Measurements from ENCODE around the gene MTRF1. TPM values are rescaled to one million over a fixed set of nuclear protein-coding genes. Genes with fewer than 3 reads are reported as not detected.
"Not testable (repeated sequence)": the region's sequence is repeated elsewhere in the genome, so short reads cannot be mapped to it uniquely, and the experiment has no call there.

The MTRF1 gene
- total and polyA plus RNA-seq, 11 donors: 8.3 to 12.0 (median 10.1) TPM

GRCh38 chr13:41284512-41285288 is 21.3 kb upstream of the MTRF1 start:
- WGBS, 4 donors: 89 to 94% (median 92%) methylated on average over 13 of the region's 13 CpGs
- TF ChIP-seq, protein P1, sequence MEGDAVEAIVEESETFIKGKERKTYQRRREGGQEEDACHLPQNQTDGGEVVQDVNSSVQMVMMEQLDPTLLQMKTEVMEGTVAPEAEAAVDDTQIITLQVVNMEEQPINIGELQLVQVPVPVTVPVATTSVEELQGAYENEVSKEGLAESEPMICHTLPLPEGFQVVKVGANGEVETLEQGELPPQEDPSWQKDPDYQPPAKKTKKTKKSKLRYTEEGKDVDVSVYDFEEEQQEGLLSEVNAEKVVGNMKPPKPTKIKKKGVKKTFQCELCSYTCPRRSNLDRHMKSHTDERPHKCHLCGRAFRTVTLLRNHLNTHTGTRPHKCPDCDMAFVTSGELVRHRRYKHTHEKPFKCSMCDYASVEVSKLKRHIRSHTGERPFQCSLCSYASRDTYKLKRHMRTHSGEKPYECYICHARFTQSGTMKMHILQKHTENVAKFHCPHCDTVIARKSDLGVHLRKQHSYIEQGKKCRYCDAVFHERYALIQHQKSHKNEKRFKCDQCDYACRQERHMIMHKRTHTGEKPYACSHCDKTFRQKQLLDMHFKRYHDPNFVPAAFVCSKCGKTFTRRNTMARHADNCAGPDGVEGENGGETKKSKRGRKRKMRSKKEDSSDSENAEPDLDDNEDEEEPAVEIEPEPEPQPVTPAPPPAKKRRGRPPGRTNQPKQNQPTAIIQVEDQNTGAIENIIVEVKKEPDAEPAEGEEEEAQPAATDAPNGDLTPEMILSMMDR (IDR thresholded peaks at IDR 0.05): no peak
- no peak for TF ChIP-seq POLR2A (IDR thresholded peaks at IDR 0.05)
- Histone ChIP-seq H3K27me3 (no peaks in the 10 kb centered on the region), H3K9me3 (no peaks in the 10 kb centered on the region), H3K36me3 (no peaks in the 10 kb centered on the region), H3K4me3 (no peak overlapping the region), H3K27ac (no peak overlapping the region), H3K4me1 (no peaks in the 10 kb centered on the region)
- ATAC-seq (no peak), DNase-seq (no peak)
- intact Hi-C loops (cut with DNase I): no loop called here

- Histone ChIP-seq H3K27ac (no peak overlapping the region), H3K4me1 (no peaks in the 10 kb centered on the region), H3K9me3 (no peaks in the 10 kb centered on the region), H3K4me3 (no peak overlapping the region), H3K27me3 (no peaks in the 10 kb centered on the region), H3K36me3 (no peaks in the 10 kb centered on the region)
- DNase-seq (no peak), ATAC-seq (no peak)
- intact Hi-C loops (cut with DNase I): no loop called here
- TF ChIP-seq POLR2A (IDR thresholded peaks at IDR 0.05): no peak
- TF ChIP-seq, protein P1 (IDR thresholded peaks at IDR 0.05): no peak
- 81 to 90% (median 86%) methylated on average over 5 of the region's 5 CpGs for WGBS, 4 donors
Measured at GRCh38 chr13:41282129-41282571, 18.8 kb upstream of the MTRF1 start.

- ATAC-seq; H3K36me3 ChIP-seq; DNase-seq; H3K27ac ChIP-seq; H3K4me1 ChIP-seq; H3K9me3 ChIP-seq; H3K4me3 ChIP-seq; intact Hi-C loops (cut with DNase I); H3K27me3 ChIP-seq: not testable (repeated sequence)
- 52 to 58% (median 57%) methylated on average over 2 of the region's 2 CpGs for WGBS, 4 donors
Measured at GRCh38 chr13:41279156-41279555, 15.8 kb upstream of the MTRF1 start.

GRCh38 chr13:41276824-41277223 is 13.4 kb upstream of the MTRF1 start:
- no peaks in the 10 kb centered on the region for H3K4me1 ChIP-seq
- H3K36me3 ChIP-seq: no peaks in the 10 kb centered on the region
- intact Hi-C loops (cut with DNase I): no loop called here
- no peaks in the 10 kb centered on the region for H3K27me3 ChIP-seq
- no peak for ATAC-seq
- DNase-seq: no peak
- no peak overlapping the region for H3K27ac ChIP-seq
- no peaks in the 10 kb centered on the region for H3K9me3 ChIP-seq
- TF ChIP-seq POLR2A (IDR thresholded peaks at IDR 0.05): no peak
- TF ChIP-seq, protein P1 (IDR thresholded peaks at IDR 0.05): no peak
- no peak overlapping the region for H3K4me3 ChIP-seq

DNA sequence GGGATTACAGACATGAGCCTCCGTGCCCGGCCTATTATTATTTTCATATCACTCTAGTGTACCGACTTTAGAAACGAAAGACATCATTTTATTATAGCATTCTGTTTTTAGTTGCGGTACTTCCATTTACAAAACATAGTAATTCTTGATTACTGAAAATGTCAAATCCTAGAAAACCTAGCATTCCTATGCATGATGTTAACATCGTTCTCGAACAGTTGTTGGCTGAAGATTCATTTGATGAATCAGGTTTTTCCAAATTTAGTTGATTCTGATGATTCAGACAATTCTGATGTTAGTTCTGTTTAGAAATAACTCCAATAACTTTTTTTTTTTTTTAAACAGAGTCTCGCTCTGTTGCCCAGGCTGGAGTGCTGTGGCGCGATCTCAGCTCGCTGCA is 11.5 kb upstream of the MTRF1 start:
- ATAC-seq (no peak), DNase-seq (no peak)
- no peaks in the 10 kb centered on the region for H3K4me1 ChIP-seq
- no peak overlapping the region for H3K4me3 ChIP-seq
- H3K36me3 ChIP-seq: no peaks in the 10 kb centered on the region
- H3K9me3 ChIP-seq: peaks cover 0 to under 1% (median 0%) of the 10 kb centered on the region in 12 donors
- no peak for TF ChIP-seq POLR2A (IDR thresholded peaks at IDR 0.05)
- TF ChIP-seq, protein P1 (IDR thresholded peaks at IDR 0.05): no peak
- 94 to 96% (median 95%) methylated on average over 11 of the region's 11 CpGs for WGBS, 4 donors
- H3K27me3 ChIP-seq: no peaks in the 10 kb centered on the region
- intact Hi-C loops (cut with DNase I): no loop called here
- no peak overlapping the region for H3K27ac ChIP-seq

All from heart left ventricle (tissue), 16 donors.